Measurements from ENCODE around the gene ST6GALNAC1.

The ST6GALNAC1 gene

DNA sequence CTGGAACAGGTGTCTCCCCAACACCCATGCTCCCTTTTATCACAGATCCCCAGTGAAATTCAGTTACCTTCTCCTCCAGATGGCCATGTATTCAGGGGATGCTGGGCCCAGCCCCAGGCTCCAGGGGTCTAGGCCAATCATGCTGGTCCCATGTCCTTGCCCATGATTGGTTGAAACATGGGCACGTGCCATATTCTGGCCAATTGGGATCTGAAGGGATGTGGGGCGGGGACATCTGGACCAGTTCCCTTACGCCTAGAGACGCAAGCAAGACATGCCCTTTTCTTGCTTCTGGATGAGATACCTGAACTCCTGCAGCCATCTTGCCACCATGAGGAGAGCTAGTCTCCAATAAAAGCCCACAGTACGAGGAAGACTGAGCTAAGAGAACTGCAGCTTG lies 31.0 kb upstream of the ST6GALNAC1 start:
- no peak for DNase-seq

DNA sequence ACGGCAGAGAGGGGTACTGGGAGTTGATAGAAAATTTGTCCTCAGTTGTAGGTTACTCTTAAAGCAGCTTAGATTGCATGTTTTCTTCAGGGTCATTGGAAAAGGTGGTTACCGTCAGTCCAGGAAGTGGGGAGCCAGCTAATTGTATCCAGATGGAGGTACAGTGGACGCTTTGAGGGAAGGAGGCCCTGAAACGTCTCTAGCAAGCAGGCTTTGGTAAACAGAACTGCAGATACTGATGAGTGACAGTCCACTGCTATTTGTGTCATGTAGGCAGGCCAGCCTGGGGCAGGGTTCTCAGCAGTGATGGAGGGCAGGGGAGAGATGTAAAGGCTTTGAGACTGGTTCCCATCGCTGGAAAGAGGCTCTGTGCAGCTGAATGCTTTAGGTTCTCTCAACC lies 30.2 kb upstream of the ST6GALNAC1 start:
- DNase-seq, result no peak

DNA sequence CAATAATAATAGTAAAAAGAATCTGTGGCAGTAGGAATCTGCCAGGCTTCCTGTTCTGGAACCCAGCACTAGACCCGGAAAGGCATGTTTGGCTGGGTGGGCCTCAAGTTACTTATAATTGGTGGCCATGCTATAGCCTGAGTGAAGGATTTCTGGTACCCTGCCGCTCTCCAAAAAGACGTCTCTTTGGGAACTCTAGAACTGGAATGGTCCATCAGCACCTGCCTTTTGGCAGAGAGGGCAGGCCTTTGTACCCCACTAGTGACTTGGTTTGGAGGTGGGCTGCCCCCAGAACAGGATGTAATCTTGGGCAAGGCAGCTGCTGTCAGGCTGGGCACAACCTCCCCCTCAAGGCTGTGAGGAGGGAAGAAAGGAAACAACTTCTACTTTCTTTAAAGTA lies 29.3 kb upstream of the ST6GALNAC1 start:
- no peak for DNase-seq

DNA sequence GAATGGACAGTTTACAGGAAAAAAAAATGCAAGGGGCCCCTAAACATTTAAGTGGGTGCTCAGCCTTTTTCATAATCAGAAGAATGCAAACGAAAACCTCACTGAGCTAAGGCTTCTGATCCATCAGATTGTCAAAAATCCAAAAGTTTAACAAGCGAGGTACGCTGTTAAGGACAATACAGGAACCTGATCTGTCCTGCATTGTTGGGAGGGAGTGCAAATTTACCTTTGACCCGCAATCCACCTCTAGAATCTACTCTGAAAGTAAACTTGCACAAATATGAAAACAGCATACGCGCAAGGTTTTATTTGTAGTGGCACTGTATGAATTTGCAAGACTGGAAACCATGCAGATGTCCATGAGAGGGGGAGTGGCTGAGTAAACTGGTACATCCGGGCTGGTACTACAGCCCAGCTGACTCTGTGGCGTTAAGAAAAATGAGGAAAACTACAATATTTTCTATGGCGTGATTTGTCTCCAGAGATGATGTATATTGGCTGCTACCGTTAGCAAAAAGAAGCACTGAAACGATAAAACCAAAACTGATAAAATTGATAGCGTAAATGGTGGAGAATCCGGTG lies 28.8 kb upstream of the ST6GALNAC1 start:
- DNase-seq, result no peak

DNA sequence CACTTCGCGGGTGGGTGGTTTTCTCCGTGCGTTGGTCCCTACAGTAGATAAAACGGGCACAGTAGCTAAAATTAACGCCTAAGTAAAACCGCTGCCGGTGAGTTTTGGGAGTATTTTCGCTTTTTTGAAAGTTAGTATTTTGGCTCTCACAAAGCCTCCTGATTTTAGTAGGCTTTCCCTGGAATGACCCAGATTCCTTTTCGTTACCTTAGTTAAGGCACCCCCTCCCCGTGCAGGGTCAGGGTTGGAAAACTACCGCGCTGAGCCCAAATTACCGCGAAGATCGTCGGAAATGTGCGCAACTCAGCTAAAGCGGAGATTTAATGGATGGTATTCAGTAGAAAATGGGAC lies 28.3 kb upstream of the ST6GALNAC1 start:
- no peak for DNase-seq

DNA sequence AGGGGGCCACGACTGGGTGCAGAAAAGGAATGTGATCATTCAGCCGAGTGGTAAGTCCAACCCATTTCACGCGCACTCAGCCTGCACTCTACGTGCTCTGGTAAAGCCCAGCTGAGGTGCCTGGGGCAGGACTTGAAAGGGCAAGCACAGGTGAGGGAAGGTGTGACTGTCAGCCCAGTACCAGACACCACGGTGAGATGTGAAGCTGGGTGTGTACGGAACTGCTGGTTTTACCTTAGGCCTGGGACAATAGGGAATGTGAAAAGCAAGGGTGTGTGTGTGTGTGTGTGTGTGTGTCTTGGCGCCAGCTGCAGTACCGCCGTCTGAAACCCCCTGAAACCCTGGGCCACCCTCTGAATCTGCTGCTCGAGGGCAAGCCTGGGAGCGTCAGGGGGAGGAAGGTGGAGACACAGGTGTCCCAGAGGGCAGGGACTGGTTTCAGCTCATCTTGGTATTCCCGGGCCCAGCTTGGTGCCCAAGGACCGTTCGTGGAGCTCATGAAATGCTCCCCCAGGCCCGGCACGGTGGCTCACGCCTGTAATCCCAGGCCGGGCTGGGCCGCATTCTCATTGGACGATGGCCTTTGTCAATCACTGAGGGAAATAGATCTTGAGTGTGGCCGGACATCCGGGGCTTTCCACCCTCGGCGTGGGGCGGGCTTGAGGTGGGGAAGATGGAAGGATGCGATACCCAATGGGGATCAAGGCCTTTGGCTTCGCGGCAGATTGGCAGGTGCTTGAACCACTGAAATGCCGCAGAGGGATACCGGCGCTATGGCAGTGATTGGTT lies 27.8 kb upstream of the ST6GALNAC1 start:
- peak; percentile 98 for DNase-seq

DNA sequence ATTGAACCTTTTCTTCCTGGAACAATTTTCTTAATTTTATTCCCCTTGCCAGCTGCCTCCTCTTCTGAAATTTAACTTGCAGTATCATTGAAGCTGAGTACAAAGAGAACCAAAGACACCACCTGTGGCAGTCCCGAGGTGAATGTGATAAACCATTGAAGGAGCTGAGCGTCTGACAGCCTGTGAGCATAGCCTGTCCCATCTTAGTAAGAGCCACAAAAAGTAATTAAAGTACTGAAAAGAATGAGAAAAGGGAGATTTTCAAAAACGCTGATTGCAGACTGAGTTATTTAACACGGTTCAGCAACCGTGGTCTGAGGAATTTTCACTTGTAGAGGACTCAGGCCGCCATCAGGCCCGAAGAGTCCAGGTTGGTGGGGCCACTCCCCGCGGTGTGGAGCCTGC lies 27.2 kb upstream of the ST6GALNAC1 start:
- DNase-seq, result no peak

DNA sequence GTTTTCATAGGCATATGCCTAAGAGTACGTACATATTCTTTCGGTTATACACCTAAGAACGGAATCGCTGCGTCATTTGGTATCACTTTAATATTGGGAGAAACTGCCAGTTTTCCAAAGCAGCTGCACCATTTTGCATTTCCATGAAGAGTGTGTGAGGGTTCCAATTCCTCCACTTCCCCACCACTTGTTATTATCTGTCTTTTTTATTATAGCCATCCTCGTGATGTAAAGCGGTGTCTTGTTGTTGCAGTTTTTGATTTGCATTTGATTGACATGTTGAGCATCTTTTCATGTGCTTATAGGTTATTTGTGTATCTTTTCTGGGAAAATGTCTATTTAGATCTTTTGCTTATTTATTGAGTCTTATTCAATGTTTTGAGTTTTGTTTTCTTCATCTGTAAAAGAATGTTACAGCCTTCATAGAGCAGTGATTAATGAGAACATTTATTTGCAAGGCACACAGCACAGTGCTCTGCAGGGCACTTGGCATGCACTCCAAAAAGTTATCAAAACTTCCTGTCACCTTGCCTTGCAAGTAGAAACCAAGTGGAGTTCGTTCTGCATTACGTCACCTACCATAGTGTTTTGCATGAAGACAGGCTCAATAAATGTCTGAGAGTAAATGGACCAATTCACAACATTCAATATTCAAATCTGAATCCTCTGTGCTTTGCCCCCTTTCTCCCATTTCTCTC lies 26.6 kb upstream of the ST6GALNAC1 start:
- DNase-seq, result no peak

DNA sequence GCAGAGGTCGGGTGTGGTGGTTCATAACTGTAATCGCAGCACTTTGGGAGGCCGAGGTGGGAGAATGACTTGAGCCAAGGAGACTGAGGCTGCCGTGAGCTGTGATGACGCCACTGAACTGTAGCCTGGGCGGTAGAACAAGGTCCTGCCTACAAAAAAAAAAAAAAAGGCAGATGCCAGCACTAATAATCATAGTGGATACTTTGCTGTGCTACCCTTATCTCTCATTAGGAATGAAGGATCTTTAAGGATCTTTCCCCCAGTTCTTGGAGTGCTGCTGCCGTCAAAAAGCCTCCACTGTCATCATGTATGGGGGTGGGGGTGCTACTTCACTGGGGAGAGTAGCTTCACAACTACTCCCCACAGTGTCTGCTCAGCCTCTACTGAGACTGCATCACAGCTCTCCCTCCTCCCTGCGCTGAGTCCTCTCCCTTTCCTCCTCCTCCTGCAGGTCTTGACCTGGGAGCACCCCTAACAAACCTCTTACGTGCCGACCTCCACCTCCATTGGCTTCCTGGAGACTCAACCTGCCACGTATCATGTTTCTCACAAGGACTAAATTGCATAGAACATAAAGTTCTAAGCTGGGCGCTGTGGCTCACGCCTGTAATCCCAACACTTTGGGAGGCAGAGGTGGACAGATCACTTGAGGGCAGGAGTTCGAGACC lies 24.4 kb upstream of the ST6GALNAC1 start:
- DNase-seq, result no peak

DNA sequence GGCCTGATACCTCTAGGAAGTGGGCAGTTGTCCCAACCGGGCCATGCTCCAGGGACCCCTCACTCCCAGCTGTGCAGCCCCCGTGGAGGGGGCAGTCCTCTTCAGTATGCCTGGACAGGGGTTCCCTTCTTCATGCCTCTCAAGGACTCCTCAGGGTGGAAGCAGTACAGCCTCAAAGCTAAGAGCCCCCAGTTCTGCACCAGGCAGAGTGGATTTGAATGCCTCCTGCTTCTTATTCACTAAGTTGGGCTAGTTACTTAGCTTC lies 23.9 kb upstream of the ST6GALNAC1 start:
- DNase-seq, result no peak

DNA sequence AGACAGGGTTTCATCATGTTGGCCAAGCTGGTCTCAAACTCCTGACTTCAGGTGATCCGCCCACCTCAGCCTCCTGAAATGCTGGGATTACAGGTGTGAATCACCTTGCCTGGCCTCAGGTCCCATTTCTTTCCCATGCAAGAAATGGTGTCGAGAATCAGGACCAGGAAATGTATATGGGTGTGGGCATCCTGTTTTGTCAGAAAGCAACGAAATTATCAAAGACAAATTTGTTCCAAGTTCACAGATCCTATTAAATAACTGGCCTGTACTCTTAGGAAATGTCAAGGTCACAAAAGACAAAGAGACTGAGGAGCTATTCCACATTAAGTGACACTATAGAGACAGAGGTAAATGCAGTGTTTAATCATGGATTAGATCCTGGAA lies 17.1 kb upstream of the ST6GALNAC1 start:
- no peak for DNase-seq

DNA sequence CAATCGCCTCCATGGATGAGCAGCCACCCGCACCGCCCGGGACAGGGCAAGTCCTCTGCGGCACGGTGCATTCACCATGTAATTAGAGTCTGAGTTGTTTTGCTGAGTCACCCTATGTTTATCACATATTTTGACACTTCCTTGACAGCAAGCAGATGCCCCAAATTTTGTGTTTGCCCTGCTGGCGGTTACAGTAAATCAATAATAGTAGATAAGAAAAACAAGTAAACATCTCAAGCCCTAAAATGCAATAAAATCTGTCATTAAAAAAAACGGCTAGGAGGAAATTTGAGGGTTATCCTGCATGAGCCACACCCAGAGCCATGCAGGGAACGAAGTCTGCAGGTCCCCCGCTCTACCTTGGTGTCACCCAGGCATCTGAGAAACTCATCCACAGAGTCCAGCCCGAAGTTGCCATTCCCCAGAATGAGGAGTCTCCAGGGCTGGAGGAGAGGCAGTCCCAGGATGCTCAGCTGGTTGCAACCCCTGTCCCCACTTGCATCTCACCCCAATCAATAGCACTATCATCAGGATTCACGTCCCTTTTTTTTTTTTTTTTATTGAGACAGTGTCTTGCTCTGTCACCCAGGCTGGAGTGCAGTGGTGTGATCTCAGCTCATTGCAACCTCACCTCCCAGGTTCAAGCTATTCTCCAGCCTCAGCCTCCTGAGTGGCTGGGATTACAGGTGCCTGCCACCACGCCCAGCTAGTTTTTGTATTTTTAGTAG lies 16.5 kb upstream of the ST6GALNAC1 start:
- peak; percentile 50 for DNase-seq

DNA sequence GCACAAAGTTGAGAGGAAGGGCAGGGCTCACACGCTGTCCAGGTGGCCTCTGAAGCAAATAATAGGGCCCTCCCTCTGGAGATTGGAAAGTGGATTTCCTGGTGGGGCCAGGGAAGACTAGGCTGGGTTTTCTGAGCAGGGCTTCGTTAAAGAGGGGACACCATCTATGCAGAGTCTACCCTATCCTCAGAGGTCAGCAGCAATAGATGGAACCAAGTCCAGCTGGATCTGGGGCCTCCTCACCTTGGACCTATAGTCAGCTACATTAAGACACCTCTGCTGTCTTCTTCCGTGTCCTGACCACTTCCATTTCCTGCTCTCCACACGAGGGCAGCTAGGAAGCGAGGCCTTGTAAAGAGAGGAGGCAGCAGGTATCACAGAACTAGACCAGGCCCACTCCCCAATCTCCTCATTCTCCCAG lies 14.7 kb upstream of the ST6GALNAC1 start:
- DNase-seq, result no peak

DNA sequence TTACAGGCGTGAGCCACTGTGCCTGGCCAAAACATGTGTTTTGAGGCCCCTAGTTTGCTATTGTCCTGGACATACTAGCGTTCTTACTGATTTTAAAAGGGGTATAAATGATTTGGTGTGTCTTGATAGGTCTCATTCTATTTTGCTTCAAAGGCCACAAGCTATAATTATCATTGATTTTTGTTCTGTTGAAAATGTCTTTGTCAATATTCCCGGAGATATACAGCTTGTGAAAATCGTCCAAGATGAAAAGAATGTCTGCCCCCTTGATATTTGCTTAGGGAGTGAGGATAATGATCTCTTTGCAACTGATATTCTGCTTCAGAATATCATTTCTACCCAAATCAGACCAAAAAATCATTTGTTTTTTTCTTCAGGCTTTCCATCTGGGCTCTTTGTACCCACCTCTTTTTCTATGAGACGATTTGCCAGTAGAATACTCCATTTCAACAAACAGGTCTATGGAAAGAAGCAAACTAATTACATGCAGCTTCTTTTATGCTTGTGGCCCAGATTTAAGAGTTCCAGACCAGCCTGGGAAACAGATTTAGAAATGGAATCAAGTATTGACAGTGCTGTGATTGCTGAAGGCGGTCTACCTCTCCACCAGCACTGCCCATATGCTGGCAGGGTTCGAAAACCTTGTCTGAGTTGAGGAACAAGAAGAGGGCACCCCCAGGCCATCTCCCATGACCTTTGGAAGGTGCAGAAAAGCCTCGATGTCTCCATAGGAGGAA lies 14.1 kb upstream of the ST6GALNAC1 start:
- DNase-seq, result no peak

DNA sequence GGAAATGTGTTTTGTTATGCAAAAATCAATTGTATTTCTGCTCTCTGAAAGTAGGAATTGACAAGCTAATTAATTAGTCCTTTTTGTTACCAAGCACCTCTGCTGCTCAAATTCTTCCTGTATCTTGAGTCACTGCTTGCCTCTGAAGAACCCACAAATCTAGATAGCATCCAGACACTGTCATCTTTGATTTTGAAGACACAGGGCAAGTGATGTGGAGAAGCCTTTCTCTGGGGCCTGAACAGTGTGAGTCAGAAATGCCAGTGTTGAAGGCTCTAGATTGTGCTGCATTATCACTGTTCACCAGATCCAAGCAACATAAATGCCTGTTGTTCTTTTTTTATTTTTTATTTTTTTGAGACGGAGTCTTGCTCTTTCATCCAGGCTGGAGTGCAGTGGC lies 10.9 kb upstream of the ST6GALNAC1 start:
- no peak for DNase-seq

DNA sequence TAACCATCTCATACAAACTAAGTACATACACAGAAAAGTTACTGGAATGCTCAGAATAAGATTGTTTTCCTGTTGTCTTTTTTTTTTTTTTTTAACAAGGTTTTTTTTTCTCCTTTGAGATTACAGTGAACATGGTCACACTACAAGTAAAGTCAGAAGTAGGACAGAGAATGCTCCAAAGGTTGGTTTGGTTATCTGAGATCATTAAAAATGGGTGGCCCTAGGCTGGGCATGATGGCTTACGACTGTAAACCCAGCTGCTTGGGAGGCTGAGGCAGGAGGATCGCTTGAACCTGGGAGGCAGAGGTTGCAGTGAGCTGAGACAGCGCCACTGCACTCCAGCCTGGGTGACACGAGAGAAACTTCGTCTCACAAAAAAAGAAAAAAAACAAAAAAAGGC lies 6.9 kb upstream of the ST6GALNAC1 start:
- DNase-seq, result no peak

DNA sequence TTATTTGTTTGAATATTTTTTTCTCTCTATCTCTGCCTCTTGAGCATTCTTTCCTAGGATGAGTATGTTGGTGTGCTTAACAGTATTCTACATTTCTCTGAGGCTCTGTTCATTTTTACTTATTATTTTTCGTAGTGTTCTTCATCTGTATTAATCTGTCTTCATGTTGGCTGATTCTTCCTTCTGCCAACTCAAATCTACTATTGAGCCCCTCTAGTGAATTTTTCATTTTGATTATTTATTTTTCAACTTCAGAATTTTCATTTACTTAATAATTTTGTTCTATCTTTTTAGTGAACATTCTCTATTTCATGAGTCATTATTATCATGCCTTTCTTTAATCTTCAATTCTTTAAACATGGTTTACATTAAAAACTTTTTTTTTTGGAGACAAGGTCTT lies 3.2 kb upstream of the ST6GALNAC1 start:
- no peak for DNase-seq

DNA sequence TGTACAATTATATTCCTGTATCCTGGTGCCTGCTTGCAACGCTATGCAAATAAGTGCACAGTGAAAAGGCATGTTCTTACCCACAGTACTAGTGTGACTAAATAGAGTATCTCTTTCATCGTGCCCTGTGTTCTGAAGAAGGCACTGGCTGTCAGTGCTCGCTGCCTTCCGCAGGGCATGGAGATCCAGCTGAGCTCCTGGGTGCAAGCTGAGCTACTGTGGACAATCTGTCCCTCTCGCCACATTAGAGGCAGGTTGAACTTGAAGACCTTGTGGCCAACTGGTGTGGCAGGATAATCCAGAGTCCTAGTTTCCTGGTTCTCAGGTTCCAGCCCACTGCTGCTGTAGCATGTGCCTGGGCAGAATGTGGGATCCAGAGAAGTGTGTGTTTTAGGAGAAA lies 1.9 kb upstream of the ST6GALNAC1 start:
- no peak for DNase-seq

DNA sequence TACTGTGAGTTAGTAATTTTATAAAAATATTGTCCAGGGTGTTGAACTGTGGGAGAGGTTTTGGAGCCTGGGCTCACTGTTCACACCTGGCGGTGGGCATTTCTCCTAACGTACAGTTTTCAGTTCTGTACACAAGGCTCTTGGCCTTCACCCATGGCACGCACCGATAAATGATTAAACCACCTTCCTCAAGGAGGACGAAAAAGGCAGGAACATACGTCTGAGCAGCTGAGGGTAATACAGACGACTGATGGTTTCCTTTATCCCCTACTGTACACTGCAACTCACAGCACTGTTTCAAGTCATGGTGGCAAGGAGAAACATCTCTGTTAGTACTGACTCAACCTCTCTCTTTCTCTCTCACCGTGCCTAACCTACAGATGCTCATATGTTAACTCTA lies 1.4 kb upstream of the ST6GALNAC1 start:
- no peak for DNase-seq

DNA sequence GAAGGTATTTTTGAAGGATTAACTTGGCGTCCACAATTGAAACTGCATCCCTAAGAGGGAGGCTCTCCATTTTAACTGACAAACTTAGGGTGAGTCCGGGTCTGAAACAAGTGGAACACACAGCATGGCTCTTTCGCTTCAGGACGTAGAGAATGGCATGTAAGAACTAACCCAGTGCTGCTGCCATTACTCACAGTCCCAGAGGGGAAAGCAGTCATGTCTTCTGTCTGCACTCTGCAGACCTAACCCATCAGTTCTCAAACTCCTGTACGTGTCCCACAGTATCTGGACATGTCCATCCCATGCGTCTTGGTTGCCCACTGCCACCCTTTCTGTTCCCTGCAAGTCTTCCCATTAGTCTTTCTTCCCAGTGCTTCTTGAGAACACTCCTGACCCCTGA lies 563 bp downstream of the ST6GALNAC1 start:
- DNase-seq, result no peak

DNA sequence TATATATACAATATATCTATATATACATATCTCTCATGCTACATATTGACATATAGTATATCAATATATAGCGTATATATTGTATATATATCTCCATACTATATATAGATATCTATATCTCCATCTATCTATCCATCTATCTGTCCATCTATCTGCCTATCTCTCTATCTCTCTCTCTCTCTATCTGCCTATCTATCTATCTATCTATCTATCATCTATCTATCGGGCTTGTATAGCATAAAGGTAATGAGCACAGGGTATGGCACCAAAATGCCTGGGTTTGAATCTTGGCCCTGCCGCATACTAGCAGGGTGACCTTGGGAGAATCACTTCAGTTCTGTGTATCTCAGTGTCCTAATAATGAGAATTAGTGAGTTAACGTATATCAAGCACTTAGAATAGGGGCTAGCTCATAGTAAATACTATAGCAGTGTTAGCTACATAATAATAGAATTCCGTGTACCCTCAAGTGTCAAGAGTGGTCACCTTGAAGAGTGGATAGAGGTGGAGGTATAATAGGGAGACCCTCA lies 1.5 kb downstream of the ST6GALNAC1 start:
- no peak for DNase-seq

DNA sequence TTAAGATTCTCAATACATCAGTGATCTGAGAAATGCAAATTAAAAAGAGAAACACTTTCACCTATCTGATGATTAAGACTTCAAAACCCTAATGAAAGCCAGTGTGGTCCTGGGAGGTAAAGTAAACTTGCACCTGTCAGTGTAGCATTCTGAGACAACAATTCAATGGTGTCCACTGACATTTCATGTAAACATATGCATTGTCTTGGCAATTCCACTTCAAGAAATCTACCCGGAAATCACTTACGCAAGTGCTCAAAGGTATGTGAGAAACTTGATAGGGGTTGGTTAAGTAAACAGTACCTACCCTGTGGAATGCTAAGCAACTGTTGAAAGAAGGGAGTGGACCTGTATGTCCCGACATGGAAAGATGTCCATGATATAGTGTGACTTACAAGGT lies 2.1 kb downstream of the ST6GALNAC1 start:
- peak; percentile 49 for DNase-seq

Measured in GF-D8 (cell line).